ES-I3 (cell line): ENCODE results near the gene RBM28.
"Not testable (repeated sequence)": the region's sequence is repeated elsewhere in the genome, so short reads cannot be mapped to it uniquely, and the experiment has no call there.

Experiments used
- H3K36me3 ChIP-seq: 2 replicates; pipeline ENCODE4 v1.6.1; 2013; ENCODE audit warnings: mild to moderate bottlenecking, low read length, control low read depth, moderate library complexity; ENCODE audit not compliant: insufficient read depth
- H3K4me1 ChIP-seq: 2 replicates; pipeline ENCODE4 v1.6.1; 2013; ENCODE audit warnings: mild to moderate bottlenecking, control low read depth, low read length; ENCODE audit not compliant: insufficient read depth
- H3K9ac ChIP-seq: 2 replicates; pipeline ENCODE4 v1.6.1; 2013; ENCODE audit warnings: low read depth, mild to moderate bottlenecking, low read length, moderate library complexity
- H3K9me3 ChIP-seq: 2 replicates; pipeline ENCODE4 v1.6.1; 2013; ENCODE audit warnings: mild to moderate bottlenecking, low read length, moderate library complexity; ENCODE audit not compliant: control insufficient read depth, insufficient read depth

RBM28 gene

GRCh38 chr7:128307061-128307460 lies 36.6 kb downstream of the RBM28 start:
- Histone ChIP-seq H3K9me3 (no peaks in the 10 kb centered on the region), H3K4me1 (no peaks in the 10 kb centered on the region), H3K9ac (no peak overlapping the region), H3K36me3 (peaks cover 30% of the 10 kb centered on the region)

GRCh38 chr7:128304212-128304611 lies 39.5 kb downstream of the RBM28 start:
- Histone ChIP-seq H3K9me3 (no peaks in the 10 kb centered on the region), H3K9ac (no peak overlapping the region), H3K4me1 (peaks cover 10% of the 10 kb centered on the region; the same call in 1 of the 2 replicates), H3K36me3 (peaks cover 18% of the 10 kb centered on the region)

DNA sequence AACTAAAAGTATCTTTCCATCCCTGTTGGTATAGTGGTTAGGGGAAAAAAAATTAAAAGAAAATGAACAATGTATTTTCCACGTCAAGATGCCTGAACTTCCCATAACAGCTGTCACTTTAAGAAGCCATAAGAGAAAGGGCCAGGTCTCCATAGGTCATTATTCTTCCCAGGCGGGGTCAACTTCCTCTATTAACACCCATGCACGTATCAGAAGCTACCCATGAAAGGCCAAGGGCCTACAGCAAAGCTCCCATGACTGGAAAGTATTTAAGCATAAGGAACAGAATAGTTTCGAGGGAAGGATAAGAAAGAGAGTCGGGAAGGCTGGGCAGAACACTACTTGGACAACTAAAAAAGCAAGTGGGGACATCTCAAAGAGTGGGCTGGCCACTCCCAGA lies 40.1 kb downstream of the RBM28 start:
- Histone ChIP-seq H3K4me1 (peaks cover 15% of the 10 kb centered on the region), H3K36me3 (peaks cover 18% of the 10 kb centered on the region), H3K9ac (no peak overlapping the region), H3K9me3 (no peaks in the 10 kb centered on the region)

- H3K9ac ChIP-seq: no peak overlapping the region
- H3K36me3 ChIP-seq: peaks cover 18% of the 10 kb centered on the region
- peaks cover 18% of the 10 kb centered on the region for H3K4me1 ChIP-seq
- H3K9me3 ChIP-seq: no peaks in the 10 kb centered on the region
Measured at GRCh38 chr7:128303133-128303532, 40.6 kb downstream of the RBM28 start.

- H3K9me3 ChIP-seq: no peaks in the 10 kb centered on the region
- peaks cover 18% of the 10 kb centered on the region for H3K4me1 ChIP-seq
- H3K9ac ChIP-seq: no peak overlapping the region
- peaks cover 18% of the 10 kb centered on the region for H3K36me3 ChIP-seq
Measured at GRCh38 chr7:128302139-128302538, 41.6 kb downstream of the RBM28 start.

- H3K9me3 ChIP-seq: no peaks in the 10 kb centered on the region
- peaks cover 8% of the 10 kb centered on the region; the same call in 1 of the 2 replicates for H3K36me3 ChIP-seq
- H3K4me1 ChIP-seq: peaks cover 18% of the 10 kb centered on the region
- H3K9ac ChIP-seq: no peak overlapping the region
Measured at GRCh38 chr7:128299109-128299607, 44.5 kb downstream of the RBM28 start.

DNA sequence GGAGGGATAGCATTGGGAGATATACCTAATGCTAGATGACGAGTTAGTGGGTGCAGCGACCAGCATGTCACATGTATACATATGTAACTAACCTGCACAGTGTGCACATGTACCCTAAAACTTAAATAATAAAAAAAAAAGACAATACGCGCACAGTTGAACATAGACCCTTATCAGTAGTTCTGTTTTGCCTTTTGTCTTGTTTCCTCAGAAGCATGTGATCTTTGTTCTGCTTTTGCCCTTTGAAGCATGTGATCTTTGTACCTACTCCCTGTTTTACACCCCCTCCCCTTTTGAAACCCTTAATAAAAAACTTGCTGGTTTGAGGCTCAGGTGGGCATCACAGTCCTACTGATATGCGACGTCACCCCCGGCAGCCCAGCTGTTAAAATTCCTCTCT lies 45.7 kb downstream of the RBM28 start:
- not testable (repeated sequence) for H3K9ac ChIP-seq, H3K36me3 ChIP-seq, H3K9me3 ChIP-seq
- H3K4me1 ChIP-seq: peaks cover 18% of the 10 kb centered on the region

DNA sequence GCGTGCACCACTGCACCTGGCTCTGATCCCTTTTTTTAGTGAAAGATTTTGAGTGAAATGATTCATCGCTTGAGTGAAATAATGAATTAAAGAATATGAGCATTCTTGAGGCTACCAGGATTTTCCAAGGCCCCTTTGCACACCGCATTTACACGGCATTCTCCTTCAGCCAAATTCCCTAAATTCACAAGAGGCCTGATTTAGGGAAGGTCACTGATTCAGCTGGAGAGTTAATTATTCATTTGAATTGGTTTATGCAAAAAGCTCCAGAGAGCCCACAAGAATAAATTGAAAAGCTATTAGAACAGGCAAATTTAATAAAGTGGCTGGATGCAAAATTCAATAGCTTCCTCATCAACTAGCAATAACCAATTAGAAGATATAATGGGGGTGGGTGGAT lies 56.2 kb downstream of the RBM28 start:
- Histone ChIP-seq H3K36me3 (no peaks in the 10 kb centered on the region), H3K9me3 (no peaks in the 10 kb centered on the region; the same call in 1 of the 2 replicates), H3K9ac (no peak overlapping the region)

DNA sequence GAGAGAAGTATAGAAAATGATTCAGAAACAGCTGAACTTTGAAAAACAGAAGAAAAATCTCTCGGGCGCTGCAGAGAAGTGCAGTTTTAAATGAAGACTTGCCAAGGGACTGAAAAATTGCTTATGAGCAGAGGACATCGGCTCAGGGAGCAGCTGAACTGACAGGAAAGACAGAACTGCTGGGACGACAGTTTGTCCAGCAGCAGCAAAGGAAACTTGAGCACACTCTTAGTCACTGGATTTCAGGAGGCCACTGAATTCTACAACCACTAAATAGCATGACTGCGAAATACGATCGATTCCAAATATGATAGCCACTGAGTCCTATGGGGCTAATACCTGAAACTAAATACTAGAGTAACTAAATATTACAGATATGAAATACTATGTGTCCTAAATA lies 59.6 kb downstream of the RBM28 start:
- no peaks in the 10 kb centered on the region for H3K36me3 ChIP-seq
- H3K9ac ChIP-seq: no peak overlapping the region
- no peaks in the 10 kb centered on the region for H3K4me1 ChIP-seq
- peaks cover 2% of the 10 kb centered on the region; the same call in 1 of the 2 replicates for H3K9me3 ChIP-seq

More for the DNA sequence above, 56.2 kb downstream of the RBM28 start:
- no peaks in the 10 kb centered on the region for H3K4me1 ChIP-seq

- Histone ChIP-seq H3K9ac (no peak overlapping the region), H3K9me3 (peaks cover 2% of the 10 kb centered on the region; the same call in 1 of the 2 replicates), H3K36me3 (no peaks in the 10 kb centered on the region), H3K4me1 (no peaks in the 10 kb centered on the region)
Measured at GRCh38 chr7:128281605-128282380, 61.9 kb downstream of the RBM28 start.

DNA sequence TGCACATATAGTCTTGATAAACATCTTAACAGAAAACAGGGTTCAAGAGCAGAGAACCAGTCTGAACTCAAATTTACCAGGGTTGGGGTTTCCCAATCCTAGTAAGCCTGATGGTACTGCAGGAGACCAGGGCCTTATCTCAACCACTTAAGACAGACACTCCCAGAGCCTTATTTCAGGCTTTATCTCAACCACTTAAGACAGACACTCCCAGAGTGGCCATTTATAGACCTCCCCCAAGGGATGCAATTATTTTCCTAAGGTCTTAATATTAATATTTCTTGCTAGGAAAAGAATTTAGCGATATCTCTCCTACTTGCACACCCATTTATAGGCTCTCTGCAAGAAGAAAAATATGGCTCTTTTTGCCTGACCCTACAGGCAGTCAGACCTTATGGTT lies 63.3 kb downstream of the RBM28 start:
- not testable (repeated sequence) for H3K4me1 ChIP-seq, H3K9me3 ChIP-seq, H3K9ac ChIP-seq, H3K36me3 ChIP-seq

- Histone ChIP-seq H3K36me3 (no peaks in the 10 kb centered on the region), H3K9ac (no peak overlapping the region)
Measured at GRCh38 chr7:128279124-128279713, 64.5 kb downstream of the RBM28 start.

DNA sequence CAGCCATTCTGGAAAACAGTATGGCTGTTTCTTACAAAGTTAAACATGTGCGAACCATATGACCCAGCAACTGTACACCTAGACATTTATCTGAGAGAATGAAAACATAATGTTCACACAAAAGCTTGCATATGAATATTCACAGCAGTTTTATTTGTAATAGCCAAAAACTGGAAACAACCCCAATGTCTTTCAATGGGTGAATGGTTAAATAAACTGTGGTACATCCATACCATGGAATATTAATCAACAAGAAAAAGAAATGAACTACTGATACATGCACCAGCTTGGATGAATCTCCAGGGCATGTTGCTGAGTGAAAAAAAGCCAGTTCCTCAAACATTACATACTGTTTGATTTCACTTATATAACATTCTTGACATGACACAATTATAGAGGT lies 65.3 kb downstream of the RBM28 start:
- Histone ChIP-seq H3K9ac (no peak overlapping the region), H3K4me1 (no peaks in the 10 kb centered on the region), H3K9me3 (peaks cover 2% of the 10 kb centered on the region; the same call in 1 of the 2 replicates), H3K36me3 (no peaks in the 10 kb centered on the region)

More at GRCh38 chr7:128279124-128279713, 64.5 kb downstream of the RBM28 start:
- no peaks in the 10 kb centered on the region for H3K4me1 ChIP-seq
- peaks cover 2% of the 10 kb centered on the region; the same call in 1 of the 2 replicates for H3K9me3 ChIP-seq

GRCh38 chr7:128275681-128276080 lies 68.0 kb downstream of the RBM28 start:
- Histone ChIP-seq H3K9me3 (peaks cover 2% of the 10 kb centered on the region; the same call in 1 of the 2 replicates), H3K4me1 (peaks cover 5% of the 10 kb centered on the region), H3K36me3 (no peaks in the 10 kb centered on the region), H3K9ac (no peak overlapping the region)
